ENCODE data around the gene LIG1. TPM values are rescaled to one million over a fixed set of nuclear protein-coding genes. Genes with fewer than 3 reads are reported as not detected.
"Not testable (repeated sequence)": the region's sequence is repeated elsewhere in the genome, so short reads cannot be mapped to it uniquely, and the experiment has no call there.

Gene LIG1
- total RNA-seq, 1 donor from 2014 or later, result 22.3 TPM

DNA sequence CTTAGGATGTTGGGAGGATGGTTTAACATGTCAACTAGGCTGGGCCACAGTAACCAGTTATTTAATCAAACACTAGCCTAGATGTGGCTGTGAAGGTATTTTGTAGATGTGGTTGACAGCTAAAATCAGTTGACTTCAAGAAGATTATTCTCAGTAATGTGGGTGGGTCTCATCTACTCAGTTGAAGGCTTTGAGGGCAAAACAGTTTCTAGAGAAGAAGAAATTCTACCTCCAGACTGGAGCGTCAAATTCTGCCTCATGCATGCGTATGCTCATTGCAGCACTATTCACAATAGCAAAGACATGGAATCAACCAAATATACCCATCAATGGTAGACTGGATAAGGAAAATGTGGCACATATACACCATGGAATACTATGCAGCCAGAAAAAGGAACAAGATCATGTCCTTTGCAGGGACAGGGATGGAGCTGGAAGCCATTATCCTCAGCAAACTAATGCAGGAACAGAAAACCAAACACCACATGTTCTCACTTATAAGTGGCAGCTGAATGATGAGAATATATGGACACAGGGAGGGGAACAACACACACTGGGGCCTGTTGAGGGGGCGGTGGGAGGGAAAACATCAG lies 99.9 kb downstream of the LIG1 start:
- not testable (repeated sequence) for DNase-seq

DNA sequence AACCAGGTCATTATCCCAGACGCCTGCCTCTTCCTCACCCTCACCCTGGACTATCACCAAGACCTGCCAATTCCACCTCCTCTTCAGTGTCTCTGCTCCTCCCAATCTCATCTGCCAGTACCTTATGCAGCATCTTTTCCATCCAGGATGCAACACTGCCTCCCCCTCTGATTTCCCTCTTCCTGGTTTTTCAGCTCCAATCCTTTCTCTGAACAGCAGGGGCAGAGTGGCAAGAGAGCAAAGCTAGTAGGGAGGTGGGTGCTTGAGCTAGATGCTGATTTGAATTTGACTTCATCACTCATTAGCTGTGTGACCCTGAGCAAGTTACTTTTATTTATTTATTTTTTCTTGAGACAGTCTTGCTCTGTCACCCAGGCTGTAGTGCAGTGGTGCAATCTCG lies 100.7 kb downstream of the LIG1 start:
- DNase-seq, result no peak

Other genes with a start within 250 kb of the LIG1 start
- not detected for gene BSPH1, start 178.2 kb downstream of the LIG1 start, total RNA-seq
- not detected for gene ELSPBP1, start 175.7 kb downstream of the LIG1 start, total RNA-seq
- not detected for gene CABP5, start 126.3 kb downstream of the LIG1 start, total RNA-seq
- gene PLA2G4C, start 59.5 kb downstream of the LIG1 start, total RNA-seq, result 9.7 TPM
- gene ZSWIM9, start 336 bp upstream of the LIG1 start, total RNA-seq, result 2.8 TPM
- 21.7 TPM for gene CARD8, start 85.6 kb upstream of the LIG1 start, total RNA-seq
- gene ZNF114, start 99.7 kb upstream of the LIG1 start, total RNA-seq, result 4.8 TPM
- gene EMP3, start 155.2 kb upstream of the LIG1 start, total RNA-seq, result 7.0 TPM
- gene TMEM143, start 193.6 kb upstream of the LIG1 start, total RNA-seq, result 3.9 TPM
- not detected for gene SYNGR4, start 194.0 kb upstream of the LIG1 start, total RNA-seq
- 21.8 TPM for gene KDELR1, start 221.2 kb upstream of the LIG1 start, total RNA-seq
- 2.5 TPM for gene GRIN2D, start 223.3 kb upstream of the LIG1 start, total RNA-seq